H9 (cell line): ENCODE measurements around the gene ZC3H6. TPM values are rescaled to one million over a fixed set of nuclear protein-coding genes. Genes with fewer than 3 reads are reported as not detected.

ENCODE experiments used
- DNase-seq: peaks from one replicate; pipeline ENCODE4 v3.0.0-alpha.2; 2017
- H2AFZ ChIP-seq: one replicate; pipeline ENCODE4 v1.6.1; 2013; ENCODE audit warnings: mild to moderate bottlenecking, low read length, control low read depth, moderate library complexity
- H2AK5ac ChIP-seq: 2 replicates; pipeline ENCODE4 v1.6.1; 2013; ENCODE audit warnings: low read length, control low read depth, mixed read lengths; ENCODE audit not compliant: insufficient read length
- H2BK120ac ChIP-seq: one replicate; pipeline ENCODE4 v1.6.1; 2013; ENCODE audit warnings: low read depth, mild to moderate bottlenecking, low read length, control low read depth, inconsistent platforms; ENCODE audit not compliant: poor library complexity, severe bottlenecking
- H2BK12ac ChIP-seq: 2 replicates; pipeline ENCODE4 v1.6.1; 2013; ENCODE audit warnings: low read length, control low read depth, mixed read lengths, low read depth; ENCODE audit not compliant: insufficient read length
- H2BK15ac ChIP-seq: 2 replicates; pipeline ENCODE4 v1.6.1; 2013; ENCODE audit warnings: low read depth, low read length, control low read depth
- H2BK20ac ChIP-seq: one replicate; pipeline ENCODE4 v1.6.1; 2013; ENCODE audit warnings: low read depth, mild to moderate bottlenecking, low read length, control low read depth, inconsistent platforms; ENCODE audit not compliant: poor library complexity, severe bottlenecking
- H2BK5ac ChIP-seq: 2 replicates; pipeline ENCODE4 v1.6.1; 2013; ENCODE audit warnings: low read length, control low read depth, mixed read lengths; ENCODE audit not compliant: insufficient read length
- H3K14ac ChIP-seq: 2 replicates; pipeline ENCODE4 v1.6.1; 2013; ENCODE audit warnings: low read length, control low read depth; ENCODE audit not compliant: insufficient read depth
- H3K18ac ChIP-seq: 2 replicates; pipeline ENCODE4 v1.6.1; 2013; ENCODE audit warnings: low read depth, mild to moderate bottlenecking, mixed read lengths, low read length, control low read depth; ENCODE audit not compliant: insufficient read length
- H3K23ac ChIP-seq: 2 replicates; pipeline ENCODE4 v1.6.1; 2013; ENCODE audit warnings: low read length, control low read depth, mixed read lengths, low read depth; ENCODE audit not compliant: insufficient read length
- H3K23me2 ChIP-seq: 2 replicates; pipeline ENCODE4 v1.6.1; 2013; ENCODE audit warnings: low read depth, mild to moderate bottlenecking, mixed read lengths, low read length, control low read depth; ENCODE audit not compliant: insufficient read length, poor library complexity, severe bottlenecking
- H3K27ac ChIP-seq: 2 replicates; pipeline ENCODE4 v1.5.1; 2013; ENCODE audit warnings: low read length, control low read depth, mixed read lengths, low read depth; ENCODE audit not compliant: insufficient read length
- H3K27me3 ChIP-seq: 2 replicates; pipeline ENCODE4 v1.6.1; 2013; ENCODE audit warnings: low read length, control low read depth, inconsistent platforms; ENCODE audit not compliant: insufficient read depth
- H3K4ac ChIP-seq: 2 replicates; pipeline ENCODE4 v1.6.1; 2013; ENCODE audit warnings: low read depth, mild to moderate bottlenecking, control low read depth, inconsistent platforms, low read length, moderate library complexity
- H3K4me1 ChIP-seq: 2 replicates; pipeline ENCODE4 v1.6.1; 2013; ENCODE audit warnings: low read length, control low read depth, inconsistent platforms; ENCODE audit not compliant: insufficient read depth
- H3K4me2 ChIP-seq: 2 replicates; pipeline ENCODE4 v1.6.1; 2013; ENCODE audit warnings: low read length, control low read depth, mixed read lengths; ENCODE audit not compliant: insufficient read length, insufficient read depth
- H3K56ac ChIP-seq: 2 replicates; pipeline ENCODE4 v1.6.1; 2013; ENCODE audit warnings: low read depth, mild to moderate bottlenecking, mixed read lengths, low read length, control low read depth; ENCODE audit not compliant: insufficient read length
- H3K79me1 ChIP-seq: 2 replicates; pipeline ENCODE4 v1.6.1; 2013; ENCODE audit warnings: low read depth, mild to moderate bottlenecking, moderate library complexity, low read length, control low read depth, inconsistent platforms; ENCODE audit not compliant: insufficient read depth, poor library complexity, severe bottlenecking
- H3K79me2 ChIP-seq: 2 replicates; pipeline ENCODE4 v1.6.1; 2013; ENCODE audit warnings: low read length, control low read depth, inconsistent platforms; ENCODE audit not compliant: insufficient read depth
- H3K9ac ChIP-seq: 2 replicates; pipeline ENCODE4 v1.6.1; 2013; ENCODE audit warnings: low read length, control low read depth, mixed read lengths; ENCODE audit not compliant: insufficient read length; ENCODE audit errors: extremely low read depth
- H3K9me3 ChIP-seq: one replicate; pipeline ENCODE4 v1.6.1; 2013; ENCODE audit warnings: low read depth, low read length, inconsistent platforms; ENCODE audit not compliant: control insufficient read depth
- H3T11ph ChIP-seq: one replicate; pipeline ENCODE4 v1.6.1; 2013; ENCODE audit warnings: mild to moderate bottlenecking, low read length, control low read depth, inconsistent platforms
- H4K20me1 ChIP-seq: one replicate; pipeline ENCODE4 v1.6.1; 2013; ENCODE audit not compliant: control insufficient read depth, insufficient read length, insufficient read depth
- H4K5ac ChIP-seq: 2 replicates; pipeline ENCODE4 v1.6.1; 2013; ENCODE audit warnings: low read depth, mild to moderate bottlenecking, mixed read lengths, low read length, control low read depth; ENCODE audit not compliant: insufficient read length
- H4K8ac ChIP-seq: replicated peaks from 2 replicates; pipeline ENCODE4 v1.6.1; 2013; ENCODE audit warnings: low read length, control low read depth, mixed read lengths, low read depth; ENCODE audit not compliant: insufficient read length
- H4K91ac ChIP-seq: 2 replicates; pipeline ENCODE4 v1.6.1; 2013; ENCODE audit warnings: low read depth, mild to moderate bottlenecking, moderate library complexity, mixed read lengths, low read length, control low read depth; ENCODE audit not compliant: insufficient read length
- H3K27ac Mint-ChIP-seq, 3 experiments: 2 replicates in 2 of 3; 3 replicates in 1 of 3; pipeline ENCODE4 v1.8.0; 2020 to 2021; ENCODE audit warnings: mixed read lengths in 3 of 3, mild to moderate bottlenecking in 1 of 3, moderate library complexity in 1 of 3
- H3K27me3 Mint-ChIP-seq: 2 replicates; pipeline ENCODE4 v1.8.0; 2021; ENCODE audit warnings: low read depth, mild to moderate bottlenecking, moderate library complexity, mixed read lengths
- H3K36me3 Mint-ChIP-seq, 3 experiments: 2 replicates in 2 of 3; 3 replicates in 1 of 3; pipeline ENCODE4 v1.8.0; 2020 to 2021; ENCODE audit warnings: low read depth in 3 of 3, mixed read lengths in 3 of 3; ENCODE audit not compliant: insufficient read depth in 1 of 3
- H3K4me1 Mint-ChIP-seq, 2 experiments: 2 replicates each; pipeline ENCODE4 v1.8.0; 2020; ENCODE audit warnings: mixed read lengths in 2 of 2
- H3K4me3 Mint-ChIP-seq, 2 experiments: 2 replicates in 1 of 2; 3 replicates in 1 of 2; pipeline ENCODE4 v1.8.0; 2020 to 2021; ENCODE audit warnings: mild to moderate bottlenecking in 2 of 2, mixed read lengths in 2 of 2, moderate library complexity in 1 of 2
- H3K9me3 Mint-ChIP-seq, 2 experiments: 2 replicates in 1 of 2; 3 replicates in 1 of 2; pipeline ENCODE4 v1.8.0; 2020; ENCODE audit warnings: mild to moderate bottlenecking in 2 of 2, mixed read lengths in 2 of 2, moderate library complexity in 1 of 2
- WGBS: extraction: QIAGEN DNeasy Blood & Tissue Kit; methylation state at CpG from one replicate; pipeline ENCODE4 v1.1.7; 2013; ENCODE audit warnings: missing lambda C conversion rate, low lambda C conversion rate, mixed read lengths; ENCODE audit not compliant: insufficient read length; ENCODE audit errors: extremely low coverage; 5-methylcytosine and 5-hydroxymethylcytosine counted together
- total RNA-seq: library from RNA; stranded (reverse); gene quantifications from 2 replicates; pipeline ENCODE4 v1.2.1, GENCODE V29; 2021
- TF ChIP-seq, protein P1 (sequence below): fragments of 200-600 bp; sonication (generic); conservative IDR thresholded peaks from 3 replicates; pipeline ENCODE4 v1.8.0; 2021; ENCODE audit warnings: antibody characterized with exemption, mild to moderate bottlenecking

Gene ZC3H6
- total RNA-seq, 1 experiment from 2014 or later, result 3.5 TPM

DNA sequence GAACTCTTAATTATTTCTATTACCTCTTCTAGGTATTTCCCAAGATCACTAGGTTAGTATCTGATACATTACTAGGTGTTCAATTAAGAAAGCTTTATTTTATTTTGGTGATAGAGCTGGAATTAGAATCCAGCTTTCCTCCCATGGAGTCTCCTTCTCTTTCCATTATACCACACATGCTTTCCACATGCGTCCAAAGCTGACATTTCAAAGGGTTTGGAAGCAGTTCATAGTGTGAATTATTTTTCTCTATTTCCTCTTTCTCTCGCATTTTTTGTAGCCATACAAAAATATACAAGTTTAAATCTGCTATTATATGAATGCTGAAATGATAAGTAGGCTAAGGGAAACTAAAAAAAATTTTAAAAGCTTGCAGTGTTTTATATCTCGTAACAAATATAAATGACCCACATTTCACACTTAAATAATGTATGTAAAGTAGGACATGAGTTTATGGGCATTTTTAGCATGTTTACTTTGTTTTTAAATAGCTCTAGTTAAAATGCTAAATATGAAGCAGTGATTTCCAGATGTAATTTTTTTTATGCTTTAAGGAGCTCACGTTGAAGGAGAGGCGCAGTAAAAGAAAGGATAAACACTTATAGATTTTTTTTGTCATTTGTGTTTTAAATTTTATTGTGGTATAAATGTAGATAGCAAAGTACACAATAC, 20.1 kb downstream of the ZC3H6 start:
- Histone ChIP-seq H3K27me3 (no peaks in the 10 kb centered on the region), H3K79me1 (no peaks in the 10 kb centered on the region), H3K4ac (no peak overlapping the region), H4K20me1 (no peaks in the 10 kb centered on the region), H3K23me2 (no peaks in the 10 kb centered on the region), H3K79me2 (no peaks in the 10 kb centered on the region), H4K8ac (no peak overlapping the region), H3K56ac (no peak overlapping the region), H3K18ac (no peak overlapping the region), H3K27ac (no peak overlapping the region), H3K4me2 (no peak overlapping the region), H4K5ac (no peak overlapping the region), H4K91ac (no peak overlapping the region), H2AK5ac (no peak overlapping the region), H2BK20ac (no peak overlapping the region), H2BK5ac (no peak overlapping the region), H2AFZ (no peak overlapping the region), H3T11ph (no peak overlapping the region), H3K23ac (no peak overlapping the region), H2BK15ac (no peak overlapping the region), H3K14ac (no peak overlapping the region), H3K4me1 (no peaks in the 10 kb centered on the region), H3K9ac (no peak overlapping the region), H2BK12ac (no peak overlapping the region), H3K9me3 (no peaks in the 10 kb centered on the region), H2BK120ac (no peak overlapping the region)
- peaks cover 1 to 5% (median 2%) of the 10 kb centered on the region in 3 experiments; a peak in 5 of 7 replicates for H3K36me3 Mint-ChIP-seq
- H3K4me3 Mint-ChIP-seq, result no peak overlapping the region
- TF ChIP-seq, protein P1, sequence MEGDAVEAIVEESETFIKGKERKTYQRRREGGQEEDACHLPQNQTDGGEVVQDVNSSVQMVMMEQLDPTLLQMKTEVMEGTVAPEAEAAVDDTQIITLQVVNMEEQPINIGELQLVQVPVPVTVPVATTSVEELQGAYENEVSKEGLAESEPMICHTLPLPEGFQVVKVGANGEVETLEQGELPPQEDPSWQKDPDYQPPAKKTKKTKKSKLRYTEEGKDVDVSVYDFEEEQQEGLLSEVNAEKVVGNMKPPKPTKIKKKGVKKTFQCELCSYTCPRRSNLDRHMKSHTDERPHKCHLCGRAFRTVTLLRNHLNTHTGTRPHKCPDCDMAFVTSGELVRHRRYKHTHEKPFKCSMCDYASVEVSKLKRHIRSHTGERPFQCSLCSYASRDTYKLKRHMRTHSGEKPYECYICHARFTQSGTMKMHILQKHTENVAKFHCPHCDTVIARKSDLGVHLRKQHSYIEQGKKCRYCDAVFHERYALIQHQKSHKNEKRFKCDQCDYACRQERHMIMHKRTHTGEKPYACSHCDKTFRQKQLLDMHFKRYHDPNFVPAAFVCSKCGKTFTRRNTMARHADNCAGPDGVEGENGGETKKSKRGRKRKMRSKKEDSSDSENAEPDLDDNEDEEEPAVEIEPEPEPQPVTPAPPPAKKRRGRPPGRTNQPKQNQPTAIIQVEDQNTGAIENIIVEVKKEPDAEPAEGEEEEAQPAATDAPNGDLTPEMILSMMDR, result no peak
- no CpG with 5 or more reads among the region's 5 CpGs for WGBS
- no peaks in the 10 kb centered on the region for H3K9me3 Mint-ChIP-seq
- no peak for DNase-seq
- H3K4me1 Mint-ChIP-seq, result no peaks in the 10 kb centered on the region
- no peak overlapping the region for H3K27ac Mint-ChIP-seq
- no peaks in the 10 kb centered on the region for H3K27me3 Mint-ChIP-seq
